Ishikawa (cell line): ENCODE results near the gene PCDH15.

Experiments used
- EP300 ChIP-seq: IDR thresholded peaks from 2 replicates; pipeline ENCODE4 v1.6.1; 2012; ENCODE audit warnings: borderline replicate concordance
- RAD21 ChIP-seq: IDR thresholded peaks from 2 replicates; pipeline ENCODE4 v1.6.1; 2012; ENCODE audit warnings: low read depth
- TAF1 ChIP-seq: IDR thresholded peaks from 2 replicates; pipeline ENCODE4 v1.6.1; 2012; ENCODE audit warnings: low read depth, mild to moderate bottlenecking

DNA sequence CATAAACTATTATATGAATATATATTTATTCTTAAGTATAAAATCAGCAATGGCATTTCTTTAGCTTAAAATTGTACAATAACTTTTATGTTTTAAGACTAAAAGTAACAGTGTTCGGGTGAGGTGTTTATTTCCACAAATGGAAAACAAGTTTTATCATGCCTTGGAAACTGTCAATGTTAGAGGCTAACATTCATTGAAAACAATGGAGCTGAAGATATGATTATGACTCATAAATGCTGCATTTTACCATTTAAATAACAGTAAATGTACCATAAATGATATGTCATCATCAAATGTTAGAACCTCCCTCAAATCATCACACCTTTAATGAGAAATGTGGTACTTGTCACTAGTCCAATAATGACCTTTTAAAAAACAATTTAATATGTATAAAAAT lies 897.3 kb downstream of the PCDH15 start:
- TF ChIP-seq TAF1 (no peak), EP300 (no peak), RAD21 (no peak)
